Measurements from ENCODE around the gene VASP. TPM values are rescaled to one million over a fixed set of nuclear protein-coding genes. Genes with fewer than 3 reads are reported as not detected.
A peak's percentile ranks its signal among the peaks of the same experiment; 100 is the strongest.

The VASP gene
- total and polyA plus RNA-seq, 2 of the 13 experiments (the other 11 are each of a cell fraction or from before 2014, with no cell fraction given) = 41.8 to 67.1 TPM

- no peak for TF ChIP-seq GPBP1L1 (CRISPR knock-in tag; IDR thresholded peaks at IDR 0.05)
- no peak for TF ChIP-seq ZNF317 (CRISPR knock-in tag; IDR thresholded peaks at IDR 0.05)
- TF ChIP-seq ZNF580 (CRISPR knock-in tag; IDR thresholded peaks at IDR 0.05; ENCODE audit: borderline replicate concordance, low read depth) = no peak
- no peak for TF ChIP-seq TCF12 (IDR thresholded peaks at IDR 0.05)
- no peak for TF ChIP-seq TCF12 (CRISPR knock-in tag; IDR thresholded peaks at IDR 0.05)
- no peak for TF ChIP-seq ARNT (IDR thresholded peaks at IDR 0.05)
- TF ChIP-seq ZNF782 (CRISPR knock-in tag; IDR thresholded peaks at IDR 0.05; ENCODE audit: borderline replicate concordance) = no peak
- TF ChIP-seq ZNF513 (CRISPR knock-in tag; conservative IDR thresholded peaks at IDR 0.05) = no peak
- TF ChIP-seq HINFP (CRISPR knock-in tag; IDR thresholded peaks at IDR 0.05; ENCODE audit: low read depth) = 0 out of 2 replicates have a peak, but pooled peaks have one; percentile 44
- no peak for TF ChIP-seq KLF12 (CRISPR knock-in tag; IDR thresholded peaks at IDR 0.05; ENCODE audit: borderline replicate concordance)
- peak; percentile 56 for TF ChIP-seq ZNF687 (CRISPR knock-in tag; IDR thresholded peaks at IDR 0.05)
- TF ChIP-seq TARDBP (CRISPR knock-in tag; IDR thresholded peaks at IDR 0.05) = 0 out of 2 replicates have a peak, but pooled peaks have one; percentile 15
- no peak for TF ChIP-seq ZNF720 (CRISPR knock-in tag; IDR thresholded peaks at IDR 0.05)
- no peak for TF ChIP-seq YY1 (IDR thresholded peaks at IDR 0.05; ENCODE audit: insufficient read depth, insufficient replicate concordance, low read depth, low read length)
- TF ChIP-seq NFYC (CRISPR knock-in tag; IDR thresholded peaks at IDR 0.05) = peak; percentile 60
- no peak for TF ChIP-seq ZMAT5 (CRISPR knock-in tag; IDR thresholded peaks at IDR 0.05; ENCODE audit: borderline replicate concordance, low read depth)
- no peak for TF ChIP-seq GMEB2 (CRISPR knock-in tag; IDR thresholded peaks at IDR 0.05; ENCODE audit: low read depth)
Observed at GRCh38 chr19:45492627-45493470, 14.4 kb upstream of the VASP start (continued).
